HepG2 (cell line): ENCODE measurements around the gene DPYSL3. TPM values are rescaled to one million over a fixed set of nuclear protein-coding genes. Genes with fewer than 3 reads are reported as not detected.

Source experiments
- ATAC-seq: fragments of 200-7000 bp; cut with Tn5 transposase; 3 replicates; pipeline ENCODE4 v1.9.1; 2020; ENCODE audit warnings: mild to moderate bottlenecking, moderate library complexity
- BruUV-seq: library from RNA; stranded (reverse); fragments of 400-500 nt; replicated peaks from 2 replicates; lab custom pipeline; 2021; lab: Mats Ljungman, UMichigan
- CTCF ChIA-PET: fragments of 300-600 bp; formaldehyde crosslinking; extraction: SDS; loops from one replicate; lab custom pipeline; 2021; ENCODE audit warnings: low total read pairs, inconsistent platforms, low intra/inter-chr PET ratio; lab: Yijun Ruan, JAX
- POLR2A ChIA-PET: fragments of 350-600 bp; sonication (Branson Sonifier 250); formaldehyde crosslinking; loops from one replicate; lab custom pipeline; 2020; ENCODE audit warnings: antibody characterized with exemption, inconsistent platforms; lab: Yijun Ruan, JAX
- DNase-seq: peaks from one replicate; pipeline ENCODE4 v3.0.0-alpha.2; 2015; ENCODE audit warnings: low spot score
- FAIRE-seq: peaks from 3 replicates; lab custom pipeline; 2011; peaks lifted over from hg19 to GRCh38; lab: Jason Lieb, UNC
- H2AFZ ChIP-seq: one replicate; pipeline ENCODE4 v1.6.1; 2011; ENCODE audit warnings: low read length, inconsistent platforms
- H3K27ac ChIP-seq: fragments of 300-600 bp; 3 replicates; pipeline ENCODE4 v1.8.0; 2011; ENCODE audit warnings: mixed run types, mild to moderate bottlenecking, mixed read lengths, low read length, inconsistent platforms; ENCODE audit not compliant: insufficient read depth; ENCODE audit errors: extremely low read length
- H3K27me3 ChIP-seq, 2 experiments: fragments of 200-600 bp in 1 of 2; 2 replicates in 1 of 2; 3 replicates in 1 of 2; pipeline versions ENCODE4 v1.6.0 to v1.8.0; 2011; ENCODE audit warnings: low read length in 2 of 2, mild to moderate bottlenecking in 2 of 2, moderate library complexity in 2 of 2, inconsistent platforms in 1 of 2; ENCODE audit not compliant: insufficient read depth in 2 of 2, control insufficient read depth in 1 of 2
- H3K36me3 ChIP-seq, 2 experiments: fragments of 200-600 bp in 1 of 2; replicated peaks in 1 of 2; 2 replicates in 1 of 2; 3 replicates in 1 of 2; pipeline versions ENCODE4 v1.5.1 to v1.8.0; 2011; ENCODE audit warnings: low read length in 2 of 2, inconsistent platforms in 1 of 2; ENCODE audit not compliant: insufficient read depth in 2 of 2, control insufficient read depth in 1 of 2
- H3K4me1 ChIP-seq: 2 replicates; pipeline ENCODE4 v1.5.1; 2012; ENCODE audit warnings: low read length, inconsistent platforms; ENCODE audit not compliant: insufficient read depth
- H3K4me2 ChIP-seq: 2 replicates; pipeline ENCODE4 v1.6.0; 2011; ENCODE audit warnings: low read depth, low read length, inconsistent platforms
- H3K4me3 ChIP-seq, 3 experiments: fragments of 200-600 bp in 1 of 3; sonication (generic), shearing (Covaris generic) in 1 of 3; replicated peaks in 1 of 3; 2 replicates each; pipeline ENCODE4 v1.5.1; 2011 to 2016; ENCODE audit warnings: low read length in 3 of 3, inconsistent platforms in 2 of 3, low read depth in 2 of 3, mild to moderate bottlenecking in 2 of 3, control low read depth in 1 of 3, mixed read lengths in 1 of 3; ENCODE audit not compliant: insufficient read depth in 1 of 3
- H3K79me2 ChIP-seq: one replicate; pipeline ENCODE4 v1.6.1; 2011; ENCODE audit warnings: low read length, inconsistent platforms; ENCODE audit not compliant: insufficient read depth
- H3K9ac ChIP-seq: 2 replicates; pipeline ENCODE4 v1.6.0; 2011; ENCODE audit warnings: mild to moderate bottlenecking, low read depth, low read length, inconsistent platforms; ENCODE audit not compliant: insufficient read depth
- H3K9me3 ChIP-seq: 2 replicates; pipeline ENCODE4 v1.5.1; 2012; ENCODE audit warnings: mild to moderate bottlenecking, low read length
- H4K20me1 ChIP-seq: 2 replicates; pipeline ENCODE4 v1.6.0; 2011; ENCODE audit warnings: inconsistent platforms, mild to moderate bottlenecking, low read length, moderate library complexity; ENCODE audit not compliant: insufficient read depth
- FOXO1 ChIP-seq: sonication (generic); formaldehyde crosslinking; IDR thresholded peaks from 2 replicates; pipeline ENCODE4 v1.4.0; 2020; ENCODE audit warnings: missing genetic modification reagents
- MYNN ChIP-seq: sonication (generic); formaldehyde crosslinking; IDR thresholded peaks from 2 replicates; pipeline ENCODE4 v1.4.0; 2020; ENCODE audit warnings: mild to moderate bottlenecking, low read depth, missing genetic modification reagents
- NCOA5 ChIP-seq: sonication (generic); formaldehyde crosslinking; IDR thresholded peaks from 2 replicates; pipeline ENCODE4 v1.4.0; 2020; ENCODE audit warnings: missing genetic modification reagents
- NRL ChIP-seq: sonication (generic); formaldehyde crosslinking; IDR thresholded peaks from 2 replicates; pipeline ENCODE4 v1.5.0; 2020; ENCODE audit warnings: missing genetic modification reagents, mild to moderate bottlenecking, moderate library complexity, borderline replicate concordance
- RBFOX2 ChIP-seq: fragments of 200-400 bp; formaldehyde crosslinking; IDR thresholded peaks from 2 replicates; pipeline ENCODE4 v1.6.1; 2017; ENCODE audit warnings: low read depth, mild to moderate bottlenecking, low read length
- SP4 ChIP-seq: sonication (generic); formaldehyde crosslinking; IDR thresholded peaks from 2 replicates; pipeline ENCODE4 v1.8.1; 2023; ENCODE audit warnings: mild to moderate bottlenecking, missing genetic modification reagents
- TCF7L2 ChIP-seq: IDR thresholded peaks from 2 replicates; pipeline ENCODE4 v1.6.1; 2011; ENCODE audit warnings: mild to moderate bottlenecking, low read depth, low read length, moderate library complexity
- ZBTB21 ChIP-seq: sonication (generic); formaldehyde crosslinking; IDR thresholded peaks from 2 replicates; pipeline ENCODE4 v1.4.0; 2020; ENCODE audit warnings: missing genetic modification reagents
- ZC3H4 ChIP-seq: sonication (generic); formaldehyde crosslinking; IDR thresholded peaks from 2 replicates; pipeline ENCODE4 v1.4.0; 2020; ENCODE audit warnings: missing genetic modification reagents, borderline replicate concordance
- ZNF678 ChIP-seq: sonication (generic); formaldehyde crosslinking; IDR thresholded peaks from 2 replicates; pipeline ENCODE4 v1.4.0; 2020; ENCODE audit warnings: mild to moderate bottlenecking, missing genetic modification reagents
- ZNF768 ChIP-seq: sonication (generic); formaldehyde crosslinking; IDR thresholded peaks from 2 replicates; pipeline ENCODE4 v1.4.0; 2020; ENCODE audit warnings: missing genetic modification reagents
- ZNF839 ChIP-seq: sonication (generic); formaldehyde crosslinking; IDR thresholded peaks from 2 replicates; pipeline ENCODE4 v1.4.0; 2020; ENCODE audit warnings: missing genetic modification reagents, mild to moderate bottlenecking, borderline replicate concordance
- ZNF841 ChIP-seq: sonication (generic); formaldehyde crosslinking; IDR thresholded peaks from 2 replicates; pipeline ENCODE4 v1.8.1; 2023; ENCODE audit warnings: missing genetic modification reagents, borderline replicate concordance
- ZZZ3 ChIP-seq: sonication (generic); formaldehyde crosslinking; IDR thresholded peaks from 2 replicates; pipeline ENCODE4 v1.4.0; 2020; ENCODE audit warnings: missing genetic modification reagents, mild to moderate bottlenecking, borderline replicate concordance
- WGBS: methylation state at CpG from one replicate; pipeline ENCODE4 v1.1.6; 2017; ENCODE audit warnings: low lambda C conversion rate; 5-methylcytosine and 5-hydroxymethylcytosine counted together
- in situ Hi-C: cut with HindIII; loops from 2 replicates; pipeline ENCODE4 v1.10.0; 2017; ENCODE audit warnings: low pct_unique_long_range_greater_than_20kb; ENCODE audit not compliant: extremely low pct_ligation_motif_present
- intact Hi-C: fragments of 100-400 bp; cut with micrococcal nuclease; formaldehyde crosslinking; loops from one replicate; pipeline ENCODE4 v1.10.0; 2022; ENCODE audit not compliant: unreplicated experiment
- polyA plus RNA-seq, 8 experiments: library from polyadenylated mRNA; depleted of rRNA in 3 of 8; stranded (reverse) in 7 of 8; unstranded in 1 of 8; fragments of >200 nt; fragmentation: Illumina TruSeq in 4 of 8; extraction: Trizol in 4 of 8; gene quantifications; 2 replicates each; pipeline versions ENCODE4 v1.2.1 to v1.2.3, GENCODE V29; 2011 to 2016; ENCODE audit warnings: low read depth in 4 of 8, missing spikeins in 1 of 8, mixed read lengths in 1 of 8; ENCODE audit not compliant: insufficient read depth in 1 of 8
- total RNA-seq, 5 experiments: library from RNA; depleted of rRNA; stranded (reverse); fragments of >200 nt; fragmentation: Illumina TruSeq; extraction: Trizol; gene quantifications; 2 replicates each; pipeline ENCODE4 v1.2.3, GENCODE V29; 2016; ENCODE audit warnings: low read depth in 1 of 5
- TF ChIP-seq, protein P1 (sequence below): sonication (generic); formaldehyde crosslinking; IDR thresholded peaks from 2 replicates; pipeline ENCODE4 v1.4.0; 2020; ENCODE audit warnings: missing genetic modification reagents
- TF ChIP-seq, protein P2 (sequence below): sonication (generic); formaldehyde crosslinking; IDR thresholded peaks from 2 replicates; pipeline ENCODE4 v1.4.0; 2020; ENCODE audit warnings: mild to moderate bottlenecking, missing genetic modification reagents, borderline replicate concordance
- TF ChIP-seq, protein P3 (sequence below): sonication (generic); IDR thresholded peaks from 2 replicates; pipeline ENCODE4 v1.6.1; 2016; ENCODE audit warnings: low read depth, borderline replicate concordance

DPYSL3 gene
- total and polyA plus RNA-seq, 2 of the 13 experiments (the other 11 are each of a cell fraction or from before 2014, with no cell fraction given), result 0.08 to 0.15 TPM

DNA sequence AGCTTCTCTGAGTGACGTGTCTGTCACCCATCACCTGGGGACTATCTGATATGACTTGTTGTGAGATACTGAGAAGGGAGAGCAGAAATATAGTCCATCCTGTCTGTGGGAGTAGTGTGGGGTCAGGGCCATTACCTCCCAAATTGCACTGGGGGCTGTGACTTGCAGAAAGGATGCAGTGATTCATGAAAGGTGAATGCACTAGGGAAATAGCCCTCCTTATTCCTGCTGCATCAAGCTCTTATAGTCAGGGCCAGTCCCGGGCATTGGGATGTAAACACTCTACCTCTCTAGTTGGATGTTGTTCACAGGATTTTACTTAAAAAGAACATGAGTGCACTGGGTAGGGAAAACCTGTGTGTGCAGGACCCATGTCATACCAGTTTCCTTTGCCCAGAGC lies 150.3 kb downstream of the DPYSL3 start:
- POLR2A ChIA-PET, result no interaction called here
- TF ChIP-seq, protein P1, sequence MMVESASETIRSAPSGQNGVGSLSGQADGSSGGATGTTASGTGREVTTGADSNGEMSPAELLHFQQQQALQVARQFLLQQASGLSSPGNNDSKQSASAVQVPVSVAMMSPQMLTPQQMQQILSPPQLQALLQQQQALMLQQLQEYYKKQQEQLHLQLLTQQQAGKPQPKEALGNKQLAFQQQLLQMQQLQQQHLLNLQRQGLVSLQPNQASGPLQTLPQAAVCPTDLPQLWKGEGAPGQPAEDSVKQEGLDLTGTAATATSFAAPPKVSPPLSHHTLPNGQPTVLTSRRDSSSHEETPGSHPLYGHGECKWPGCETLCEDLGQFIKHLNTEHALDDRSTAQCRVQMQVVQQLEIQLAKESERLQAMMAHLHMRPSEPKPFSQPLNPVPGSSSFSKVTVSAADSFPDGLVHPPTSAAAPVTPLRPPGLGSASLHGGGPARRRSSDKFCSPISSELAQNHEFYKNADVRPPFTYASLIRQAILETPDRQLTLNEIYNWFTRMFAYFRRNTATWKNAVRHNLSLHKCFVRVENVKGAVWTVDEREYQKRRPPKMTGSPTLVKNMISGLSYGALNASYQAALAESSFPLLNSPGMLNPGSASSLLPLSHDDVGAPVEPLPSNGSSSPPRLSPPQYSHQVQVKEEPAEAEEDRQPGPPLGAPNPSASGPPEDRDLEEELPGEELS (CRISPR knock-in tag), result no peak
- no peak for TF ChIP-seq ZBTB21 (CRISPR knock-in tag)
- TF ChIP-seq SP4 (CRISPR knock-in tag), result no peak
- no peak for TF ChIP-seq NRL
- no peak for TF ChIP-seq ZZZ3
- TF ChIP-seq ZNF841 (CRISPR knock-in tag), result no peak
- no peak for TF ChIP-seq MYNN (CRISPR knock-in tag)
- TF ChIP-seq ZNF768, result no peak
- no peak for TF ChIP-seq ZNF839 (CRISPR knock-in tag)
- no peak for TF ChIP-seq NCOA5 (CRISPR knock-in tag)
- no peak for TF ChIP-seq ZC3H4
- no peak for TF ChIP-seq FOXO1
- TF ChIP-seq TCF7L2, result no peak
- no peak for TF ChIP-seq RBFOX2
- TF ChIP-seq, protein P2, sequence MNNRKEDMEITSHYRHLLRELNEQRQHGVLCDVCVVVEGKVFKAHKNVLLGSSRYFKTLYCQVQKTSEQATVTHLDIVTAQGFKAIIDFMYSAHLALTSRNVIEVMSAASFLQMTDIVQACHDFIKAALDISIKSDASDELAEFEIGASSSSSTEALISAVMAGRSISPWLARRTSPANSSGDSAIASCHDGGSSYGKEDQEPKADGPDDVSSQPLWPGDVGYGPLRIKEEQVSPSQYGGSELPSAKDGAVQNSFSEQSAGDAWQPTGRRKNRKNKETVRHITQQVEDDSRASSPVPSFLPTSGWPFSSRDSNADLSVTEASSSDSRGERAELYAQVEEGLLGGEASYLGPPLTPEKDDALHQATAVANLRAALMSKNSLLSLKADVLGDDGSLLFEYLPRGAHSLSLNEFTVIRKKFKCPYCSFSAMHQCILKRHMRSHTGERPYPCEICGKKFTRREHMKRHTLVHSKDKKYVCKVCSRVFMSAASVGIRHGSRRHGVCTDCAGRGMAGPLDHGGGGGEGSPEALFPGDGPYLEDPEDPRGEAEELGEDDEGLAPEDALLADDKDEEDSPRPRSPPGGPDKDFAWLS (CRISPR knock-in tag), result no peak
- TF ChIP-seq, protein P3, sequence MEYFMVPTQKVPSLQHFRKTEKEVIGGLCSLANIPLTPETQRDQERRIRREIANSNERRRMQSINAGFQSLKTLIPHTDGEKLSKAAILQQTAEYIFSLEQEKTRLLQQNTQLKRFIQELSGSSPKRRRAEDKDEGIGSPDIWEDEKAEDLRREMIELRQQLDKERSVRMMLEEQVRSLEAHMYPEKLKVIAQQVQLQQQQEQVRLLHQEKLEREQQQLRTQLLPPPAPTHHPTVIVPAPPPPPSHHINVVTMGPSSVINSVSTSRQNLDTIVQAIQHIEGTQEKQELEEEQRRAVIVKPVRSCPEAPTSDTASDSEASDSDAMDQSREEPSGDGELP, result no peak
- no peak for TF ChIP-seq ZNF678
- Histone ChIP-seq H3K9ac (no peak overlapping the region), H3K9me3 (no peaks in the 10 kb centered on the region), H3K27me3 (no peaks in the 10 kb centered on the region), H3K4me3 (no peak overlapping the region), H3K27ac (no peak overlapping the region), H3K79me2 (no peaks in the 10 kb centered on the region), H3K36me3 (no peaks in the 10 kb centered on the region), H4K20me1 (no peaks in the 10 kb centered on the region), H3K4me2 (no peak overlapping the region), H3K4me1 (no peaks in the 10 kb centered on the region), H2AFZ (no peak overlapping the region)
- no peak for ATAC-seq
- no TSS peak for BruUV-seq
- WGBS, result 13% methylated on average over 2 of the region's 2 CpGs
- in situ Hi-C loops, result no loop called here
- FAIRE-seq, result no peak
- CTCF ChIA-PET, result no interaction called here
- intact Hi-C loops, result no loop called here
- no peak for DNase-seq
